Heart right ventricle (tissue), 16 donors: ENCODE measurements around the gene IFNW1. TPM values are rescaled to one million over a fixed set of nuclear protein-coding genes. Genes with fewer than 3 reads are reported as not detected.
A peak's percentile ranks its signal among the peaks of the same experiment; 100 is the strongest.

Experiments used
- ATAC-seq, 8 donors: fragments of 200-7000 bp; cut with Tn5 transposase; one replicate each; pipeline ENCODE4 v1.9.1; 2020; ENCODE audit warnings: mild to moderate bottlenecking in 8 of 8, moderate library complexity in 8 of 8, moderate number of reproducible peaks in 1 of 8
- DNase-seq, 2 donors: peaks; one replicate each; pipeline ENCODE4 v3.0.0-alpha.2; 2020
- H3K27ac ChIP-seq, 10 donors: fragments of 200-600 bp; sonication (generic) in 2 of 10; one replicate each; pipeline versions ENCODE4 v1.5.0 to v1.8.0; 2020 to 2022; ENCODE audit warnings: mild to moderate bottlenecking in 3 of 10
- H3K27me3 ChIP-seq, 7 donors: fragments of 200-600 bp; one replicate each; pipeline ENCODE4 v1.8.0; 2021 to 2022; ENCODE audit warnings: mild to moderate bottlenecking in 2 of 7
- H3K36me3 ChIP-seq, 9 donors: fragments of 200-600 bp; sonication (generic) in 1 of 9; one replicate each; pipeline versions ENCODE4 v1.5.0 to v1.8.0; 2020 to 2022; ENCODE audit warnings: mild to moderate bottlenecking in 2 of 9
- H3K4me1 ChIP-seq, 9 donors: fragments of 200-600 bp; sonication (generic) in 1 of 9; one replicate each; pipeline versions ENCODE4 v1.5.0 to v1.8.0; 2020 to 2022; ENCODE audit warnings: mild to moderate bottlenecking in 4 of 9
- H3K4me3 ChIP-seq, 10 donors: fragments of 200-600 bp; sonication (generic) in 2 of 10; one replicate each; pipeline versions ENCODE4 v1.5.0 to v1.8.0; 2020 to 2022; ENCODE audit warnings: mild to moderate bottlenecking in 7 of 10, moderate library complexity in 2 of 10
- H3K9me3 ChIP-seq, 11 donors: fragments of 200-600 bp in 10 of 11; sonication (generic) in 2 of 11; one replicate each; pipeline versions ENCODE4 v1.5.0 to v1.8.0; 2013 to 2022; ENCODE audit warnings: mild to moderate bottlenecking in 2 of 11, control low read depth in 1 of 11, moderate library complexity in 1 of 11
- CTCF ChIP-seq, 9 donors: fragments of 200-600 bp; sonication (generic) in 2 of 9; IDR thresholded peaks; one replicate each; pipeline versions ENCODE4 v1.5.0 to v1.8.0; 2021 to 2022; ENCODE audit warnings: antibody characterized with exemption in 9 of 9, mild to moderate bottlenecking in 5 of 9, moderate library complexity in 1 of 9
- WGBS, 2 donors: extraction: QIAGEN DNeasy Blood & Tissue Kit; methylation state at CpG; one replicate each; pipeline ENCODE4 v1.1.7; 2013; ENCODE audit warnings: inconsistent platforms in 1 of 2; 5-methylcytosine and 5-hydroxymethylcytosine counted together
- intact Hi-C, 10 donors: fragments of 100-400 bp; cut with DNase I; formaldehyde crosslinking; loops; one replicate each; pipeline versions ENCODE4 v1.11.1 to v1.14.2; 2022
- polyA plus RNA-seq, 2 donors: library from polyadenylated mRNA; stranded (reverse); fragments of 200-250 nt; gene quantifications; one replicate each; pipeline ENCODE4 v1.2.3, GENCODE V29; 2013
- total RNA-seq, 10 donors: library from RNA; stranded (reverse); fragmentation: NEBNext Ultra II Directional in 3 of 10; extraction: Animal tissue kit (Norgen Biotek cat#: 25700) in 3 of 10; gene quantifications; one replicate each; pipeline versions ENCODE4 v1.2.1 to v1.2.4, GENCODE V29; 2021 to 2023
- donor health status: Arrhythmogenic right ventricular cardiomyopathy.
- donor health status: ischemic (EF 13 %, LVEDD 7.1; RV severe dilation, severe dysfunction).
- donor health status: healthy with polysubstance abuse.
- donor health status: DM: no; HTN: yes; CAD: no.
- donor health status: DM: no; HTN: no; CAD: no.
- donor health status: ischemic (EF 25% LVEDD 6.9; RV normal size, moderate dysfunction).
- donor health status: ischemic (EF 25% LVEDD 5.7; RV mildly dilated, moderate dysfunction).
- donor health status: healthy.
- donor health status: DM: yes; HTN: yes; CAD: no.
- donor health status: Ischemic cardiomyopathy.
- donor health status: ischemic (EF 35%, LVEDD 5.7; RV mildly dilated, moderate dysfunction).
- donor health status: nonischemic (EF 11% LVEDD 7.7; RV severe dilation, severe dysfunction).
- donor health status: DM: yes; HTN: yes; CAD: no.
- donor health status: PGD.
- donor health status: ischemic (EF 29% LVEDD 5.4; RV normal size, mild dysfunction).
- donor health status: nonischemic (EF 23%, LVEDD 6.1; RV moderate dilation, normal function).

The IFNW1 gene
- total and polyA plus RNA-seq, 12 donors = not detected

- Histone ChIP-seq H3K36me3 (no peaks in the 10 kb centered on the region), H3K4me1 (peaks cover 0 to 27% (median 0%) of the 10 kb centered on the region in 9 donors), H3K9me3 (no peaks in the 10 kb centered on the region), H3K27ac (no peak overlapping the region), H3K4me3 (no peak overlapping the region), H3K27me3 (no peaks in the 10 kb centered on the region)
- 60 to 73% methylated on average over 2 of the region's 2 CpGs for WGBS, 2 donors
- no peak for TF ChIP-seq CTCF (IDR thresholded peaks at IDR 0.05)
- intact Hi-C loops = loop anchor here in 1 of 10 donors (10.0 kb wide), 1 partner anchor 59 kb away; the partner anchor contains the start of gene IFNA16
- no peak for ATAC-seq
- DNase-seq = no peak
These were observed 13.9 kb upstream of the IFNW1 start for GRCh38 chr9:21155501-21155900.

DNA sequence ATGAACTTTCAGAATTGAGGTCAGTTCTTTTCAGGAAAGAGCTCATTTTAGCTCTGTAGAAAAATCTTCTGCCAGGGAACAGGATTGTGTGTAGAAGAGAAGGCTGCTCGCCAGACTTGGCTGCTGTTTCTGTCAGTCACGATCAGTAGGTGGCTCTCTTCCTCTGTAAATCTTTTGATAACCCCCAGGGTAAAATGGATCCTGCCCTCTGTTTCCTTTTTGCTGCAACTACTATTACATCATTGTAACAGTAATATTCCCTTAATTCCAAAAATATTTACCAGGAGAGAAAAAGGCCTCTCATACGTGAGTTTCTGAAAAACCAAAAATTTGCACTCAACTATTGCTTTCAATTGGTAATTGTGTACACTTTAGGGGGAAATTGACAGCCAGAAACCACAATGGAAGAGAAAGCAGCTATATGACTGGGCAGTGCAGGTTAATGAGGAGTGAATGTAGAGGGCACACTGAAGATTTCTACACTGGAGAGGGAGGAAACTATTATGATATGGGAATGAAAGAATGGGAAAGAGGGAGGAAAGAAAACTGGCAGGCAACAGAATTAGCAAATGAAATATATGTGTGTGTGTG, 12.5 kb upstream of the IFNW1 start:
- Histone ChIP-seq H3K4me1 (peaks cover 0 to 16% (median 0%) of the 10 kb centered on the region in 9 donors), H3K27ac (peak overlapping the region in 1 of 10 donors; percentile 32), H3K9me3 (peaks cover 0 to under 1% (median 0%) of the 10 kb centered on the region in 11 donors), H3K27me3 (no peaks in the 10 kb centered on the region), H3K4me3 (no peak overlapping the region), H3K36me3 (no peaks in the 10 kb centered on the region)
- ATAC-seq = peak in 2 of 8 donors; percentile 46 to 50
- no peak for DNase-seq
- intact Hi-C loops = loop anchor here in 1 of 10 donors (10.0 kb wide), 1 partner anchor 61 kb away; the partner anchor contains the start of gene IFNA16
- TF ChIP-seq CTCF (IDR thresholded peaks at IDR 0.05) = peak in 5 of 9 donors; percentile 21 to 37 (median 35)
- 7 to 11% methylated on average over 3 of the region's 3 CpGs for WGBS, 2 donors

- intact Hi-C loops = loop anchor here in 1 of 10 donors (10.0 kb wide), 1 partner anchor 61 kb away; the partner anchor contains the start of gene IFNA16
- ATAC-seq = peak in 1 of 8 donors; percentile 28
- 36 to 37% methylated on average over 3 of the region's 3 CpGs for WGBS, 2 donors
- H3K27ac ChIP-seq = peak overlapping the region in 1 of 10 donors; percentile 32
- DNase-seq = no peak
- no peaks in the 10 kb centered on the region for H3K27me3 ChIP-seq
- no peak for TF ChIP-seq CTCF (IDR thresholded peaks at IDR 0.05)
- H3K4me1 ChIP-seq = peaks cover 0 to 16% (median 0%) of the 10 kb centered on the region in 9 donors
- no peak overlapping the region for H3K4me3 ChIP-seq
- peaks cover 0 to 7% (median 0%) of the 10 kb centered on the region in 11 donors for H3K9me3 ChIP-seq
- no peaks in the 10 kb centered on the region for H3K36me3 ChIP-seq
These were observed 11.8 kb upstream of the IFNW1 start for GRCh38 chr9:21153336-21154017.

DNA sequence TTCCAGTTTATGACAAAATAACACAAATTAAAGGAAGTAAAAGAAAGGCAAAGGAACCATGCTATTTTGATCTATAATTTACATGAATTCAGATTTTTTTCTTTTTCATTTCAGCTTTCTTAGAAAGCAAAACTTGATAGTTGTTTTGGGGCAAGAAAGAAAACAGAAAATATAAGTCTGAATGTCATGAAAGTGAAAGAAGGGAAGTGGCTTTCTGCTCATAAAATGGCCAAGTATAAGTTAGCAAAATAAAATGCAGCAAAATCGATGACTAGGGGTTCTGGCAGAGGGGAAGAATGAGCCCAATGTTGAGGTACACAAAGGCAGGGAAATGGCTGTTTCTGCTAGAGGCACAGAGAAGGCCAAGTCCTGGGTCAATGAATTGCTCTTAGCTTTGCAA, 3.0 kb upstream of the IFNW1 start:
- DNase-seq = no peak
- peaks cover 0 to 14% (median 0%) of the 10 kb centered on the region in 9 donors for H3K4me1 ChIP-seq
- peaks cover 0 to 18% (median 8%) of the 10 kb centered on the region in 11 donors for H3K9me3 ChIP-seq
- no peak for TF ChIP-seq CTCF (IDR thresholded peaks at IDR 0.05)
- H3K27ac ChIP-seq = peak overlapping the region in 1 of 10 donors; percentile 12
- H3K36me3 ChIP-seq = no peaks in the 10 kb centered on the region
- no peaks in the 10 kb centered on the region for H3K27me3 ChIP-seq
- intact Hi-C loops = no loop called here
- WGBS, 2 donors = 73 to 74% methylated on average over 1 of the region's 1 CpG
- H3K4me3 ChIP-seq = no peak overlapping the region
- ATAC-seq = no peak
